ENCODE data around the gene SLC22A14.
"Not testable (repeated sequence)": the region's sequence is repeated elsewhere in the genome, so short reads cannot be mapped to it uniquely, and the experiment has no call there.

The SLC22A14 gene

GRCh38 chr3:38315488-38316230, 33.6 kb downstream of the SLC22A14 start:
- H3K4me3 ChIP-seq (ENCODE audit: low read depth, low read length): no peak overlapping the region
- in situ Hi-C loops (cut with HindIII; ENCODE audit: low sequenced_read_pairs): no loop called here
- TF ChIP-seq CTCF (IDR thresholded peaks at IDR 0.05; ENCODE audit: low read depth, low read length, missing control alignments): no peak
- no peak for DNase-seq (ENCODE audit: low read depth)

DNA sequence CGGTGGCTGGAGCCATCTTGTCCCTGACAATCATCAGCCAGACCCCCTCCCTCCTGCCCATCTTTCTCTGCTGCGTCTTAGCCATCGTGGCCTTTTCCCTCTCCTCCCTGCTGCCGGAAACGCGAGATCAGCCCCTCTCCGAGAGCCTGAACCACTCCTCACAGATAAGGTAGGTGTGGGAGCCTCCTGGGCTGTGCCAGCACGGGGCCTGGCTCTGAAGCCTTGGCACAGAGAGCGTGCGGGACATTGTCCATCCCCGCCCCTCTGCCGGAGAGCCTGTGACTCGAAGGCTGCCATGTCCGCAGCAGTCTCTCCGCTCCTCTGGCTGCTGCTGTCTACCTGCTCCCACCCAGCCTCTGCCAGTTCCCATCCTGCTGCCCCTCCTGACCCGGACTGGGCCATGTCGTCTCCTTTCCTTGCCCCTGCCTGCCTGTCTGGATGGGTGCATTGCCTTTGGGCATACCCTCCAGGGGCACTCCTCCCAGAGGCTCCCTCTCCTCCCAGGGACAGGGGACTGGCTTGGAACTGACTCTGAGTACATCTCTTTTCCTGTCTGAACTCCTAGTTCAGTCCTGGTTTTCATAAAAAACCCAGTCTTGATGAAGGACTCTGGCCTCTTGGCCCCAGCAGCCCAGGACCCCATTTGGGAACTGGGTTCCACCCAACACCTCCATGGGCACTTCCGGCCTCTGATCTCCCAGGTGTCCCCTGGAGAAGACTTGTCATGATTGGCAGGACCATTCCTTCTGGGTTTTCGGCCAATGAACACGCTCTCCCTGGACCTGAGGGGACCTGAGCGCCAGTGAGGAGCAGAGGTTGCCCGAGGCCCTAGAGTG, 34.5 kb downstream of the SLC22A14 start:
- no peak overlapping the region for H3K4me3 ChIP-seq (ENCODE audit: low read depth, low read length)
- TF ChIP-seq CTCF (IDR thresholded peaks at IDR 0.05; ENCODE audit: low read depth, low read length, missing control alignments): no peak
- in situ Hi-C loops (cut with HindIII; ENCODE audit: low sequenced_read_pairs): no loop called here
- DNase-seq (ENCODE audit: low read depth): no peak

- no peak overlapping the region for H3K4me3 ChIP-seq (ENCODE audit: low read depth, low read length)
- no peak for DNase-seq (ENCODE audit: low read depth)
- in situ Hi-C loops (cut with HindIII; ENCODE audit: low sequenced_read_pairs): no loop called here
- TF ChIP-seq CTCF (IDR thresholded peaks at IDR 0.05; ENCODE audit: low read depth, low read length, missing control alignments): no peak
Measured at GRCh38 chr3:38317192-38317759, 35.2 kb downstream of the SLC22A14 start.

DNA sequence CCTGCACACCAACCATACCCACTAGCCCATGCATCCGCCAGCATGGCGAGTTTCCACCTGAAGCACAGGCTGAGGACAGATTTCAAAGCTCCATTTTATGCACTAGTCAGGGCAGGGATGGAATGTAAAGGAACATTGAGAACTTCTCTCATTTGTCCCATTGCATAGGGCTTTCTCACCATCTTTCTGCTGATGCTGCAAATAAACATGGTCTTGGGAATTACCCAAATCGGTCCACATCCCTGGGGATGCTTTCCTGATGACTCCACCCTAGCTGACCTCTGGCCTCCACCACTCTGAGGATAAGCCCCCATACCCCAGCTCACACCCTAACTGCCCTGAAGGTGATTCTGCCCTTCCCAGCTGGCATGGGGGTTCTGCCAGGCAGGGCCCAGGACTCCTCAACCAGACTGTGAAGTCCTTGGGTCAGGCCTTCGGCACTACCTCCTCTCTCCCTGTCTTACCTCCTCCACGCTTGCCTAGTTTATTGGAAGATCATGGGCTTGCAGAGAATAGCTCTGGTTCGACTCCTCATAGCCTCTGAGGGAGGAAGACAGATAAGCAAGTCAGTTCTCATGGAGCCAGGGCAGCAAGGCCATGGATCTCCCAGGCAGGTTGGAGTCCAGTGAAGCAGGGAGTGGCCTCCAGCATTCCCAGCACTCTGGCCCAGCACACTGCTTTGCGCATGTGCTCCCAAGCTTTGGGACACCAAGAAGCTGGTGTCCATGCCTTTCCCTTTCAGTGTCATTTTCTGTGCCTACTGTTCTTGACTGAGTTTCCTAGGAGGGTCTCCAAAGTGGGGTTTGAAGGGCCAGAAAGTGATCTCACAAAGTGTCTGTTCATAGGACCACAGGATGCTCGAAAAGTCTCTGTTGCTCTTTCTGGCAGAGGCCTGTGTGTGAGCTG, 36.9 kb downstream of the SLC22A14 start:
- in situ Hi-C loops (cut with HindIII; ENCODE audit: low sequenced_read_pairs): no loop called here
- no peak overlapping the region for H3K4me3 ChIP-seq (ENCODE audit: low read depth, low read length)
- DNase-seq (ENCODE audit: low read depth): no peak
- no peak for TF ChIP-seq CTCF (IDR thresholded peaks at IDR 0.05; ENCODE audit: low read depth, low read length, missing control alignments)

DNA sequence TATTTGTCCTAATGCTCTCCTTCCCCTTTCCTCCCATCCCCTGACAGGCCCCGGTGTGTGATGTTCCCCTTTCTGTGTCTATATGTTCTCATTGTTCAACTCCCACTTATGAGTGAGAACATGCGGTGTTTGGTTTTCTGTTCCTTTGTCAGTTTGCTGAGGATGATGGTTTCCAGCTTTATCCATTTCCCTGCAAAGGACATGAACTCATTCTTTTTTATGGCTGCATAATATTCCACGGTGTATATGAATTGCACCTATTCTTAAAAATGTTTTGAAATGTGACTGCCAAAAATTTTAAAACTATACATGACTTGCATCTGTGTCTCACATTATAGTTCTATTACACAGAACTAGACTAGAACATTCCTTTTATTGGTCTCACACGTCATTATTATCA, 38.5 kb downstream of the SLC22A14 start:
- DNase-seq (ENCODE audit: low read depth); in situ Hi-C loops (cut with HindIII; ENCODE audit: low sequenced_read_pairs); H3K4me3 ChIP-seq (ENCODE audit: low read depth, low read length): not testable (repeated sequence)

DNA sequence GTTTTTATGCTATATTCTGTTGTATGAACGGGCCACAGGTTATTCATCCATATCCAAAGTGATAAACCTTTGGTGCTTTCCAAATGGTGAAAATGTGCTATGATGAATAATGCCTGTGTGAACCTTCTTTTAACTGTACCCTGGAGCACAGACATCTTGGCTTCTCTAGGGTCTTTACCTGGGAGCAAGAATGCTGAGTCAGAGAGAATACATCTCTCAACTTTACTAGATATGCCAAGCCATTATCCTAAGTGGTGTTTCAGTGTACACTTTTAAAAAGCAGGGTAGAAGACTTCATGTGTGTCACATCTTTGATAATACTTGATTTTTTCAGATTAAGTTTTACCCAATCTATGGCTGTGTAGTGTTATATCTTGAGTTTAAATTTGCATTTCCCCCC, 41.0 kb downstream of the SLC22A14 start:
- in situ Hi-C loops (cut with HindIII; ENCODE audit: low sequenced_read_pairs): no loop called here
- no peak overlapping the region for H3K4me3 ChIP-seq (ENCODE audit: low read depth, low read length)
- TF ChIP-seq CTCF (IDR thresholded peaks at IDR 0.05; ENCODE audit: low read depth, low read length, missing control alignments): no peak
- no peak for DNase-seq (ENCODE audit: low read depth)

All from astrocyte of the cerebellum (primary cell).